ENCODE data around the gene SEC16A.

DNA sequence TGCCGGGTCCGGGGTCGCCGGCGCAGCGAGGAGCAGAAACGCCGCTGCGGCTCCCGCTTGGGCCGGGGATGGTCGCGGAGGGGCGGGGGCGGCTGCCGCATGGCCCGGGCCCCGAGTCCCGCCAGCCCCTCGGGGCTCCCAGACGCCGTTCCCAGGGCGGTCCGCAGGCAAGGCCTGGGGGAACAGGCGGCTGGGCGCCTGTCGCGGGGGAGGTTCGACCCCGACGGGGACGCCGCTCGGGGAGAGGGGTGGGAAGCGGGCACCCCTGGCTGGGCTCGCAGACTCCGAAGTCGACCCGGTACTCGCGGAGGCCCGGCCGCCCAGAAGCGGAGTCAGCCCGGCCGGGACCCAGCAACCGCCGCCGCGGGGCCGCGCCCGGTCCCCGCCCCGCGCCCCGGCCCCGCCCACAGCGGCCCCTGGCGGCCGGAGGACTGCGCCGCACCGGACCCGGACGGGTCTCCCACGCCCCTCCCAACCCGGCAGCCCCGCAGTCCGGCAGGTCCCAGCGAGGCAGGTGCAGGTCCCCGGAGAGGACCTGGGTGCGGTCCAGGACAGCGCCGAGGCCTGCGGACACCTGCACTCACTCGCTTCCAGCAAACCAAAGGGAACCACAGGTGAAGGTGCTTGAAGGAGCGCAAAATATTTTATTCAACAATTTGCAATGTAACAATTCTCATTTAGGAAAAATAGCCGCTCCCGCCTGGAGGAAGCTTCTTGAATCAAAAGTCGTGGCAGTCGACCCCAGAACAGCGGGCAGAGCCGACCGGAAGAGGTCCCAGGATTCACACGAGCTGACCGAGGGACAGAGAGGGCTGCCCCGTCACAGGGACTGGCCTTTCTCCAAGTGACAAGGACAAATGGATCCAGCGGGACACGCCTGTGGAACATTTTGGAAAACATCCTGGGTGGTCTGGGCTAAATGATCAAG lies 43.1 kb downstream of the SEC16A start, which contains the start of gene INPP5E:
- TF ChIP-seq EZH2 (optimal IDR thresholded peaks at IDR 0.05; ENCODE audit: low read depth, low read length), result no peak
- TF ChIP-seq, protein P1, sequence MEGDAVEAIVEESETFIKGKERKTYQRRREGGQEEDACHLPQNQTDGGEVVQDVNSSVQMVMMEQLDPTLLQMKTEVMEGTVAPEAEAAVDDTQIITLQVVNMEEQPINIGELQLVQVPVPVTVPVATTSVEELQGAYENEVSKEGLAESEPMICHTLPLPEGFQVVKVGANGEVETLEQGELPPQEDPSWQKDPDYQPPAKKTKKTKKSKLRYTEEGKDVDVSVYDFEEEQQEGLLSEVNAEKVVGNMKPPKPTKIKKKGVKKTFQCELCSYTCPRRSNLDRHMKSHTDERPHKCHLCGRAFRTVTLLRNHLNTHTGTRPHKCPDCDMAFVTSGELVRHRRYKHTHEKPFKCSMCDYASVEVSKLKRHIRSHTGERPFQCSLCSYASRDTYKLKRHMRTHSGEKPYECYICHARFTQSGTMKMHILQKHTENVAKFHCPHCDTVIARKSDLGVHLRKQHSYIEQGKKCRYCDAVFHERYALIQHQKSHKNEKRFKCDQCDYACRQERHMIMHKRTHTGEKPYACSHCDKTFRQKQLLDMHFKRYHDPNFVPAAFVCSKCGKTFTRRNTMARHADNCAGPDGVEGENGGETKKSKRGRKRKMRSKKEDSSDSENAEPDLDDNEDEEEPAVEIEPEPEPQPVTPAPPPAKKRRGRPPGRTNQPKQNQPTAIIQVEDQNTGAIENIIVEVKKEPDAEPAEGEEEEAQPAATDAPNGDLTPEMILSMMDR (IDR thresholded peaks at IDR 0.05; ENCODE audit: low read length), result peak; percentile 44
